Right cardiac atrium (tissue), 5 donors: Measurements from ENCODE around the gene HDGF. TPM values are rescaled to one million over a fixed set of nuclear protein-coding genes. Genes with fewer than 3 reads are reported as not detected.

Experiments used
- ATAC-seq, 2 donors: fragments of 200-7000 bp; cut with Tn5 transposase; one replicate each; pipeline versions ENCODE4 v1.8.0 to v1.9.1; 2020; ENCODE audit warnings: moderate library complexity in 2 of 2, mild to moderate bottlenecking in 1 of 2
- DNase-seq, 3 donors: peaks; one replicate each; pipeline ENCODE4 v3.0.0-alpha.2; 2020
- H3K27ac ChIP-seq: one replicate; pipeline ENCODE4 v1.5.1; 2013; ENCODE audit warnings: mild to moderate bottlenecking, low read length, control low read depth, moderate library complexity
- H3K27me3 ChIP-seq: one replicate; pipeline ENCODE4 v1.6.1; 2013; ENCODE audit not compliant: control insufficient read depth, insufficient read depth
- H3K4me1 ChIP-seq: one replicate; pipeline ENCODE4 v1.6.1; 2013; ENCODE audit warnings: low read length; ENCODE audit not compliant: control insufficient read depth, insufficient read depth
- H3K4me3 ChIP-seq: one replicate; pipeline ENCODE4 v1.5.1; 2013; ENCODE audit warnings: low read length, control low read depth
- H3K9me3 ChIP-seq: one replicate; pipeline ENCODE4 v1.6.1; 2013; ENCODE audit warnings: low read length; ENCODE audit not compliant: control insufficient read depth
- WGBS: extraction: QIAGEN DNeasy Blood & Tissue Kit; methylation state at CpG from one replicate; pipeline ENCODE4 v1.1.7; 2013; 5-methylcytosine and 5-hydroxymethylcytosine counted together
- intact Hi-C, 4 donors: fragments of 100-400 bp; cut with DNase I; formaldehyde crosslinking; loops; one replicate each; pipeline versions ENCODE4 v1.11.0 to v1.14.0; 2022 to 2023
- polyA plus RNA-seq: library from polyadenylated mRNA; stranded (reverse); fragments of 200-250 nt; gene quantifications from one replicate; pipeline ENCODE4 v1.2.3, GENCODE V29; 2013
- total RNA-seq, 4 donors: library from RNA; stranded (reverse); fragmentation: NEBNext Ultra II Directional; extraction: Animal tissue kit (Norgen Biotek cat#: 25700); gene quantifications; one replicate each; pipeline ENCODE4 v1.2.1, GENCODE V29; 2021
- donor health status: healthy with polysubstance abuse.
- donor health status: DM: no; HTN: yes; CAD: no.
- donor health status: DM: no; HTN: no; CAD: no.
- donor health status: DM: no; HTN: yes; CAD: no; lungs with severe emphysema.
- donor health status: DM: yes; HTN: yes; CAD: no.

HDGF gene
- total and polyA plus RNA-seq, 5 donors = 124 to 171 (median 153) TPM

DNA sequence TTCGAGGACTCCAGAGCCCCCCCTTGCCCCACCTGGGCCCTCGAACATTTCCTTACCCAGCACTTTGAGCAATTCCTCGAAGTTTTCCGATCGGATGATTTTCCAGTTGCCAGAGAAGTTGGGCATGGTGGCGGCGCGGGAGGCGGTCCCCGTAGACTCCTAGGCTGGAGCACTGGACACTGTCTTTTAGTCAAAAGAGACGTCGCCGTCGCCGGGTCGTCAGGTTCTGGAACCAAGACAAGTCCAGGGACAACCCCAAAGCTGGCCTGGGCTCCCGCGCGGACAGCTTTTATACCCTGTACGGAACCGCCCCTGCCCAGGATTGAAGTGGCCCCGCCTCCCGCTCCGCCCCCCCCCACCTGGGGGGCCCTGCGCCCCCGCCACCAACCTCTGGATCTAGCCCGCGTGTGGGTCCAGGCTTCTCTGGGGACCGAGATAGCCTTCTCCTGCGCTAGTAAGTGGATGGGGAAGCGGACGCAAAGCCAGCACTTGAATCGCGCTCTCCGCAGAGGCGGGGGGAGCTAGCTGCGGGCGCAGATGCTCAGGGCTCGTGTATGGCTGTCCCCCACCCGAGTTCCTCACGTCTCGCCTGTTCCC lies 46.1 kb downstream of the HDGF start, which contains the start of gene CRABP2:
Gene CRABP2 (minus strand): TSS at position 263 of the 597 bp plus-strand sequence. CDS start 137 bp downstream, at position 126.
- intact Hi-C loops = no loop called here
- WGBS = 1% methylated on average over 42 of the region's 42 CpGs
- peak within 1 kb of the TSS; percentile 0 for H3K27ac ChIP-seq
- peaks cover 4% of the 10 kb centered on the region for H3K4me1 ChIP-seq
- H3K9me3 ChIP-seq = no peaks in the 10 kb centered on the region
- peak in 1 of 2 donors; percentile 3 for ATAC-seq
- DNase-seq = peak; percentile 26 to 72 (median 70)
- no peaks in the 10 kb centered on the region for H3K27me3 ChIP-seq
- peak within 1 kb of the TSS; percentile 5 for H3K4me3 ChIP-seq

GRCh38 chr1:156704930-156705320 lies 46.5 kb downstream of the HDGF start:
- intact Hi-C loops = no loop called here
- peak; percentile 64 to 75 (median 69) for DNase-seq
- Histone ChIP-seq H3K27ac (no peak overlapping the region), H3K4me1 (peaks cover 4% of the 10 kb centered on the region), H3K9me3 (no peaks in the 10 kb centered on the region), H3K4me3 (peak overlapping the region; percentile 5), H3K27me3 (no peaks in the 10 kb centered on the region)
- peak in 1 of 2 donors; percentile 12 for ATAC-seq
- WGBS = 3% methylated on average over 29 of the region's 29 CpGs

- H3K9me3 ChIP-seq = no peaks in the 10 kb centered on the region
- H3K27ac ChIP-seq = no peak overlapping the region
- peaks cover 4% of the 10 kb centered on the region for H3K4me1 ChIP-seq
- 57% methylated on average over 10 of the region's 10 CpGs for WGBS
- H3K27me3 ChIP-seq = no peaks in the 10 kb centered on the region
- no peak for DNase-seq
- intact Hi-C loops = no loop called here
- H3K4me3 ChIP-seq = no peak overlapping the region
- ATAC-seq = no peak
These were observed 47.2 kb downstream of the HDGF start for GRCh38 chr1:156704166-156704711.

GRCh38 chr1:156703741-156704140 lies 47.7 kb downstream of the HDGF start:
- Histone ChIP-seq H3K27me3 (no peaks in the 10 kb centered on the region), H3K27ac (no peak overlapping the region), H3K9me3 (no peaks in the 10 kb centered on the region), H3K4me1 (peaks cover 4% of the 10 kb centered on the region), H3K4me3 (no peak overlapping the region)
- ATAC-seq (no peak), DNase-seq (peak in 1 of 3 donors; percentile 19)
- intact Hi-C loops = no loop called here
- 46% methylated on average over 4 of the region's 4 CpGs for WGBS

- H3K9me3 ChIP-seq = no peaks in the 10 kb centered on the region
- H3K27me3 ChIP-seq = no peaks in the 10 kb centered on the region
- DNase-seq (peak in 1 of 3 donors; percentile 41), ATAC-seq (no peak)
- intact Hi-C loops = no loop called here
- H3K27ac ChIP-seq = no peak overlapping the region
- H3K4me3 ChIP-seq = no peak overlapping the region
- peaks cover 4% of the 10 kb centered on the region for H3K4me1 ChIP-seq
- WGBS = 76% methylated on average over 4 of the region's 4 CpGs
These were observed 48.1 kb downstream of the HDGF start for GRCh38 chr1:156703336-156703735.

GRCh38 chr1:156700736-156701531 lies 50.5 kb downstream of the HDGF start:
- DNase-seq (peak in 1 of 3 donors; percentile 25), ATAC-seq (no peak)
- Histone ChIP-seq H3K27me3 (no peaks in the 10 kb centered on the region), H3K4me1 (peaks cover 4% of the 10 kb centered on the region), H3K27ac (no peak overlapping the region), H3K4me3 (no peak overlapping the region), H3K9me3 (no peaks in the 10 kb centered on the region)
- 79% methylated on average over 8 of the region's 8 CpGs for WGBS
- intact Hi-C loops = no loop called here

DNA sequence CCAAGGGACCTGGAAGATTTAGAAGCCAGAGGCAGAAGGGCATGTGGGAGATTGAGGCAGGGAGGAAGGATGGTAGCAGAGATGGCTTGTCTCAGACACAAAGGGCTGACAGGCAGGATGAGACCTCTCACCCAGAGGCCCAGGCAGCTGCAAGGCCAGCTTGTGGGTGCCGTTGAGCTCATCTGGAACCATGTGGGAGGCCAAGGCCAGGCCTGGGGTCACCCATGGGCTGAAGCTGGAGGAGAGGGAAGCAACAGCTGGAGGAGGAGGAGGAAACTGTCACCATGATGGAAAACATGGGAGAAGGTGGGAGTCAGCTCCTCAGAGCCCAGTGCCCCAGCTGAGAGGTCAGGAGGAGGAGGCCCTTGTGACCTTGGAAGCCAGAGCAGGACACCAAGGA lies 52.5 kb downstream of the HDGF start:
- DNase-seq = peak in 1 of 3 donors; percentile 23
- intact Hi-C loops = loop anchor here in 2 of 4 donors (10.0 kb wide), 2 partner anchors 156 to 186 kb away; partner anchors contain the start of gene INSRR (in 1 of the 2)
- Histone ChIP-seq H3K9me3 (no peaks in the 10 kb centered on the region), H3K27ac (no peak overlapping the region), H3K4me3 (no peak overlapping the region), H3K27me3 (no peaks in the 10 kb centered on the region), H3K4me1 (no peaks in the 10 kb centered on the region)
- 57% methylated on average over 1 of the region's 1 CpG for WGBS
- no peak for ATAC-seq

- DNase-seq = peak in 1 of 3 donors; percentile 33
These were observed 54.0 kb downstream of the HDGF start for GRCh38 chr1:156697481-156697880.

GRCh38 chr1:156696755-156697154 lies 54.7 kb downstream of the HDGF start:
- no peaks in the 10 kb centered on the region for H3K27me3 ChIP-seq
- DNase-seq (peak in 1 of 3 donors; percentile 8), ATAC-seq (no peak)
- H3K4me3 ChIP-seq = no peak overlapping the region
- 94% methylated on average over 8 of the region's 8 CpGs for WGBS
- no peaks in the 10 kb centered on the region for H3K4me1 ChIP-seq
- H3K9me3 ChIP-seq = no peaks in the 10 kb centered on the region
- no peak overlapping the region for H3K27ac ChIP-seq
- intact Hi-C loops = loop anchor here in 2 of 4 donors (10.0 kb wide), 2 partner anchors 158 to 188 kb away; partner anchors contain the start of gene INSRR (in 1 of the 2)

More at GRCh38 chr1:156697481-156697880, 54.0 kb downstream of the HDGF start:
- Histone ChIP-seq H3K27ac (no peak overlapping the region), H3K9me3 (no peaks in the 10 kb centered on the region), H3K4me1 (no peaks in the 10 kb centered on the region), H3K4me3 (no peak overlapping the region), H3K27me3 (no peaks in the 10 kb centered on the region)
- 81% methylated on average over 8 of the region's 8 CpGs for WGBS
- ATAC-seq = no peak
- intact Hi-C loops = loop anchor here in 2 of 4 donors (10.0 kb wide), 2 partner anchors 157 to 187 kb away; partner anchors contain the start of gene INSRR (in 1 of the 2)

DNA sequence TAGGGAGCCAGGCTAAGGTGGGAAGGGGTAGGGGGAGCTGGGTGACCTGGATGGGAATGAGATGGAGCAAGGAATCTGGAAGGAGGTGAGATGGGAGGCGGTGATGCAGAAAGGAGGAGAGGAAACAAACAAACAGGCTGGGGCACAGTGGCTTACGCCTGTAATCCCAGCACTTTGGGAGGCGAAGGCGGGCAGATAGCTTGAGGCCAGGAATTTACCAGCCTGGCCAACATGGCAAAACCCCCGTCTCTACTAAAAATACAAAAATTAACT lies 56.8 kb downstream of the HDGF start:
- ATAC-seq (no peak), DNase-seq (no peak)
- H3K9me3 ChIP-seq = no peaks in the 10 kb centered on the region
- intact Hi-C loops = loop anchor here in 2 of 4 donors (10.0 kb wide), 2 partner anchors 160 to 190 kb away; partner anchors contain the start of gene INSRR (in 1 of the 2)
- H3K4me3 ChIP-seq = no peak overlapping the region
- H3K27ac ChIP-seq = no peak overlapping the region
- H3K27me3 ChIP-seq = no peaks in the 10 kb centered on the region
- 94% methylated on average over 5 of the region's 5 CpGs for WGBS
- no peaks in the 10 kb centered on the region for H3K4me1 ChIP-seq
